Panc1 (cell line): ENCODE measurements around the gene WRAP73. TPM values are rescaled to one million over a fixed set of nuclear protein-coding genes. Genes with fewer than 3 reads are reported as not detected.

Source experiments
- ATAC-seq: fragments of 200-7000 bp; cut with Tn5 transposase; 2 replicates; pipeline ENCODE4 v1.9.1; 2020; ENCODE audit warnings: mild to moderate bottlenecking, moderate library complexity
- BruUV-seq: library from RNA; stranded (reverse); fragments of 400-500 nt; replicated peaks from 2 replicates; lab custom pipeline; 2021; lab: Mats Ljungman, UMichigan
- CTCF ChIA-PET: fragments of 300-600 bp; sonication (Branson Sonifier 250); formaldehyde crosslinking; loops from one replicate; lab custom pipeline; 2022; ENCODE audit warnings: antibody characterized with exemption; lab: Charles Lee
- POLR2A ChIA-PET: fragments of 300-600 bp; sonication (Branson Sonifier 250); formaldehyde crosslinking; loops from one replicate; lab custom pipeline; 2022; ENCODE audit warnings: antibody characterized with exemption; lab: Charles Lee
- DNase-seq: peaks from one replicate; pipeline ENCODE4 v3.0.0-alpha.2; 2010; ENCODE audit warnings: low read depth, low spot score
- H3K27ac ChIP-seq: 2 replicates; pipeline ENCODE4 v1.5.1; 2011; ENCODE audit warnings: mild to moderate bottlenecking, low read length, inconsistent platforms
- H3K27me3 ChIP-seq: fragments of 200-500 bp; sonication (Bioruptor generic); 2 replicates; pipeline ENCODE4 v1.6.0; 2014; ENCODE audit warnings: low read length, inconsistent platforms; ENCODE audit not compliant: control insufficient read depth, insufficient read depth
- H3K36me3 ChIP-seq: fragments of 200-500 bp; sonication (Bioruptor generic); 2 replicates; pipeline ENCODE4 v1.5.1; 2014; ENCODE audit warnings: inconsistent platforms, mild to moderate bottlenecking, low read length, moderate library complexity; ENCODE audit not compliant: control insufficient read depth, insufficient read depth
- H3K4me1 ChIP-seq: 2 replicates; pipeline ENCODE4 v1.5.1; 2011; ENCODE audit warnings: inconsistent platforms, mild to moderate bottlenecking, low read length, moderate library complexity; ENCODE audit not compliant: control insufficient read depth, insufficient read depth
- H3K4me3 ChIP-seq, 2 experiments: 2 replicates each; pipeline ENCODE4 v1.5.1; 2011 to 2012; ENCODE audit warnings: low read depth in 2 of 2, low read length in 2 of 2, mild to moderate bottlenecking in 2 of 2, inconsistent platforms in 1 of 2, moderate library complexity in 1 of 2
- H3K9me3 ChIP-seq: fragments of 200-500 bp; sonication (Bioruptor generic); 2 replicates; pipeline ENCODE4 v1.5.1; 2014; ENCODE audit warnings: low read depth, mild to moderate bottlenecking, inconsistent platforms, low read length, moderate library complexity; ENCODE audit not compliant: control insufficient read depth, insufficient read depth
- CTCF ChIP-seq: fragments of 450-650 bp; IDR thresholded peaks from 2 replicates; pipeline ENCODE4 v1.5.1; 2017; ENCODE audit warnings: mild to moderate bottlenecking
- POLR2AphosphoS5 ChIP-seq: IDR thresholded peaks from 2 replicates; pipeline ENCODE4 v1.6.1; 2012; ENCODE audit warnings: mild to moderate bottlenecking, low read depth, low read length, moderate library complexity
- REST ChIP-seq, 2 experiments: IDR thresholded peaks; 2 replicates each; pipeline ENCODE4 v1.6.1; 2011 to 2012; ENCODE audit warnings: low read depth in 2 of 2, control low read depth in 1 of 2, low read length in 1 of 2, mild to moderate bottlenecking in 1 of 2, moderate library complexity in 1 of 2; ENCODE audit not compliant: insufficient read depth in 1 of 2
- SIN3A ChIP-seq: IDR thresholded peaks from 2 replicates; pipeline ENCODE4 v1.6.1; 2012; ENCODE audit warnings: low read depth, mild to moderate bottlenecking, low read length, moderate library complexity, borderline replicate concordance; ENCODE audit not compliant: insufficient read depth
- TCF7L2 ChIP-seq: IDR thresholded peaks from 2 replicates; pipeline ENCODE4 v1.6.1; 2011; ENCODE audit warnings: mild to moderate bottlenecking, low read depth, low read length, inconsistent platforms
- in situ Hi-C: cut with HindIII; loops from 2 replicates; pipeline ENCODE4 v1.10.0; 2016; ENCODE audit warnings: low sequenced_read_pairs, low pct_unique_long_range_greater_than_20kb
- intact Hi-C: fragments of 100-400 bp; cut with micrococcal nuclease; formaldehyde crosslinking; loops from one replicate; pipeline ENCODE4 v1.10.0; 2022; ENCODE audit not compliant: unreplicated experiment
- total RNA-seq: library from RNA; stranded (reverse); gene quantifications from one replicate; pipeline ENCODE4 v1.2.1, GENCODE V29; 2021; ENCODE audit not compliant: unreplicated experiment

WRAP73 gene
- total RNA-seq, 1 experiment from 2014 or later: 27.1 TPM

GRCh38 chr1:3664700-3665375 is 14.9 kb upstream of the WRAP73 start:
- TF ChIP-seq TCF7L2 (no peak), POLR2AphosphoS5 (no peak), REST (IDR thresholded peaks at IDR 0.05; ENCODE audit: insufficient read depth in 1 of 2, low read depth in 2 of 2, low read length in 1 of 2) (no peak), SIN3A (no peak), CTCF (no peak)
- Histone ChIP-seq H3K36me3 (no peaks in the 10 kb centered on the region), H3K4me3 (no peak overlapping the region), H3K27me3 (no peaks in the 10 kb centered on the region), H3K4me1 (peaks cover 17% of the 10 kb centered on the region), H3K27ac (no peak overlapping the region), H3K9me3 (no peaks in the 10 kb centered on the region)
- intact Hi-C loops (no loop called here), in situ Hi-C loops (no loop called here)
- no peak for ATAC-seq
- ChIA-PET POLR2A (no interaction called here), CTCF (no interaction called here)
- BruUV-seq: no TSS peak
- no peak for DNase-seq

DNA sequence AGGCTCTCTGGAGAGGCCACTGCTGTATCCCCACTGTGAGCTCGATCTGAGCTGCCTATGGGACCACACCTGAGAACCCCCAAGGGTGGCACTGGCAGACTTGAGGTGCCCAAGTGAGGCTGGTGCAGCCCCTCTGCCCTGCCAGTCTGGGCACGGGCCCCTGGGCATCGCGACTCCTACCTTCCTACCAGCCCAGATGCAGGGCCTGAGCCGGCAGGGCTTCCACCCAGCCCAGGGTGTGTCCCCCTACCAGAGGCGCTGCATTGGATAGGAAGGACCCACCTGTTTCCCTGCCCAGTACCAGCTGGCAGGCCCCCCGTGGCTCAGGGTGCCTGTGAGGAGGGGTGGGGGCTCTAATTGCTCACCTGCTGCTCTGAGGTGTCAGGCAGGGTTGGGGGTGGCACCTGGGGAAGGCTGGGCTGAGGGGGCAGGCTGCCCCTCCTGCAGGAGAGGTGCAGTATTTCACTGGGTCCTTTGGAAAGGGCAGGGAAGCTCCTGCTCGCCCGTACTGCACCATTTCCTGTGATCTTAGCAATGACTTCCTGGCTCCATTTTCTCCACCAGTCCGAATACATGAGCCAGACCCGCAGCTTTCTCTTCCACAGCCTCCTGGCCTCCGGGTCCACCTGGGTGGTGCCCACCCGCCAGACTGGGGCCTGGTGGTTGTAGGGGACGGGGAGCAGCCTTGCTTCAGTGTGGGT is 14.2 kb upstream of the WRAP73 start:
- Histone ChIP-seq H3K9me3 (no peaks in the 10 kb centered on the region), H3K4me3 (no peak overlapping the region), H3K4me1 (peaks cover 14% of the 10 kb centered on the region), H3K27ac (no peak overlapping the region), H3K36me3 (no peaks in the 10 kb centered on the region), H3K27me3 (no peaks in the 10 kb centered on the region)
- TF ChIP-seq SIN3A (no peak), POLR2AphosphoS5 (no peak), TCF7L2 (no peak), CTCF (no peak), REST (IDR thresholded peaks at IDR 0.05; ENCODE audit: insufficient read depth in 1 of 2, low read depth in 2 of 2, low read length in 1 of 2) (no peak)
- CTCF ChIA-PET: no interaction called here
- in situ Hi-C loops: no loop called here
- intact Hi-C loops: no loop called here
- POLR2A ChIA-PET: no interaction called here
- ATAC-seq (no peak), DNase-seq (no peak)
- BruUV-seq: no TSS peak
